HG03457 (cell line): ENCODE data around the gene NPPA.
"Not testable (repeated sequence)": the region's sequence is repeated elsewhere in the genome, so short reads cannot be mapped to it uniquely, and the experiment has no call there.

ENCODE experiments used
- ATAC-seq: cut with Tn5 transposase; IDR thresholded peaks from one replicate; pipeline ENCODE4 v1.9.1; 2021; ENCODE audit warnings: moderate number of reproducible peaks; ENCODE audit not compliant: unreplicated experiment

The NPPA gene

GRCh38 chr1:11817192-11817591 lies 30.4 kb downstream of the NPPA start:
- ATAC-seq: no peak

GRCh38 chr1:11813021-11813420 lies 34.6 kb downstream of the NPPA start:
- ATAC-seq: no peak

DNA sequence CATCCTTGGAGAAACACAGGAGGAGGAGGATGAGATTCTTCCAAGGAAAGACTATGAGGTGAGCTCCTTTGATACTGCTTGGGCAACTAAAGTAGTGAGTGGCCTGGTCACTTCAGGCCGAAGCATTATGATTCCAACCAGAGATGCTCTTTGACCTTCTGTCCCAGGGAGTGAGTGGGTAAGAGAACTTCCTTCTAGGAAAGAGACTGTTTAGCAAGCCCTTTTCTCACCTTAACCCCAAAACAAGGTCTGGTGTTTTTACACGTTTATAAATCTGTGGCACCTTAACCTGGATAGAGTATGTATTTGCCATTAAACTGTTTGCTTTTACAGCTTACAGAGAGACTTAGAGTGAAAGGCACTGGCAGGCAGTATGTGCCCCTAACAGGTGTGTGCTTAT lies 40.5 kb downstream of the NPPA start:
- no peak for ATAC-seq

GRCh38 chr1:11806307-11806936 lies 41.2 kb downstream of the NPPA start:
- ATAC-seq: peak; percentile 29

DNA sequence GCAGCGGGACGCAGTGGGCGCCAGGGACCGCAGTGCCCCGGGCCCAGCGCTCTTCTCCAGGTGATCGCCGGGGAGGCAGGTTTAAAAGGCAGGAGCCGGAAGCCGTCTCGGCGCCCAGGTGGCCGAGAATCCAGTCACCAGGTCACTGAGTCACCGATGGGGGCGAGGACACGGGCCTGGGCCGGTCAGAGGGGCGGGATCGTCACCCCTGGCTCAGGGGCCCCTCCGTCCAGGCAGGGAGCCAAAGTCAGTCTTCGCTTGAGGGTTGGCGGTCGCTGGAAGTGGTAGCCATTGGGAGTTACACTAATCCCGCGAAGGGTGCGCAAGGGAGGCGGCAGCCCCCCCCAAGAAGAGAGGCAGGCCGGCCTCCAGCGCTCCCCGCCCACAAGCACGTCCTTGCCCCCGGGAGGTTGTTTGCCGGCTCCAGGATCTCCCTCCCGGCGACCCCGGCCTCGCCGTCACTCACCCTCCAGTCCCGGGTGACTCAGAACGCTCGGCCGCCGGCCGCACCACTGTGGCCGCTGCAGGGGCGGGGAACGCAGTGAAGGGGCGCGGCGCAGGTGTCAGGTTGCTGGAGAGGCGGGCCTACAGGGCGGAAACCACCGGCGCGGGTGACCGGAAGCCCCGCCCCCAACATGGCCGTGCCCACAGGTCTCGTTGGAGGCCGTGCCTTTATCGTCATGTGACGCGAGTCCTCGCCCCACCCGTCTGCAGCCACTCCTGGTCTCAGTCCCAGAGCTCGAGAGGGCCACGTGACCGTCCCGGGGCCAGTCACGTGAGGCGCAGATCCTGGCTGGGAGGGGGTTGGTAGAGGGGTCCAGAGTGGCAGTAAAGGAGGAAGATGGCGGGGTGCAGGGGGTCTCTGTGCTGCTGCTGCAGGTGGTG lies 41.9 kb downstream of the NPPA start, which contains the start of the genes CLCN6 and MTHFR:
Gene CLCN6, plus strand, starts transcription at position 770 of the 885 bp plus-strand sequence. Its CDS starts 72 bp downstream, at position 842.
Gene MTHFR, minus strand, starts transcription at position 543 of the 885 bp plus-strand sequence. CDS start 2,848 bp downstream, outside the sequence.
- ATAC-seq: peak; percentile 69

DNA sequence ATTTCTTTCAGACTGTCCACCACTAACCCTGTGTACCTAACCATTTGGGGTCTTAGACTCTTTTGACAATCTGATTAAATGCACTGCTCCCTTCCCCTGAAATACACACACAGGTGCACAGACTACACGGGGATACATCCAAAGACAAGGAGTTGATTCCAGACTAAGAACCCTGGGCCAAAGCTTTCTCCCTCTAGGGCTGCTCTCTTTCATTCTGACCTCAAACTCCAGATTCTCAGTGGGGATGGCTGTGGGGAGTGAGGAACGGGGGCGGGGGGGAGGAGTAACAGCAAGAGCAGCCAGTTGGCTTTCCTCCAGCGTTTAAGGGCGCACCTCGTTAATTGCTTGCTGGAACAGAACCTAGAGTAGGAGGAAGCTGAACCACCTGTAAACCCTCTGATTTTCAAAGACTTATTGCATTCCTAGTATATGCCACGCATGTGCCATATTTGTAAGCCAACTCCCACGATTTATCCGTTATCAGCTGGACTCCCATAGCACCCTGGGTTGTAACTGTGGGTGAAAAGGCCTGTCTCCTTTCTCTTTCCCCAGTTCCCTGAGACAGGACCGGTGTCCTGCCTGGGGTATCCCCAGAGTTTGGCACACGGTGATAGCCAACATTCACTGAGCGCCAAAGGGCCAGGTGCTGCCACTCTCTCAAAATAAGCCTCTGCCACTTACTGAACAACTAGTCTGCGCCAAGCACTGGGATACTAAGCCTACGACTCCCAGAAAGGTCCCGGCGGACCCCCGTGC lies 42.7 kb downstream of the NPPA start:
- ATAC-seq: no peak

DNA sequence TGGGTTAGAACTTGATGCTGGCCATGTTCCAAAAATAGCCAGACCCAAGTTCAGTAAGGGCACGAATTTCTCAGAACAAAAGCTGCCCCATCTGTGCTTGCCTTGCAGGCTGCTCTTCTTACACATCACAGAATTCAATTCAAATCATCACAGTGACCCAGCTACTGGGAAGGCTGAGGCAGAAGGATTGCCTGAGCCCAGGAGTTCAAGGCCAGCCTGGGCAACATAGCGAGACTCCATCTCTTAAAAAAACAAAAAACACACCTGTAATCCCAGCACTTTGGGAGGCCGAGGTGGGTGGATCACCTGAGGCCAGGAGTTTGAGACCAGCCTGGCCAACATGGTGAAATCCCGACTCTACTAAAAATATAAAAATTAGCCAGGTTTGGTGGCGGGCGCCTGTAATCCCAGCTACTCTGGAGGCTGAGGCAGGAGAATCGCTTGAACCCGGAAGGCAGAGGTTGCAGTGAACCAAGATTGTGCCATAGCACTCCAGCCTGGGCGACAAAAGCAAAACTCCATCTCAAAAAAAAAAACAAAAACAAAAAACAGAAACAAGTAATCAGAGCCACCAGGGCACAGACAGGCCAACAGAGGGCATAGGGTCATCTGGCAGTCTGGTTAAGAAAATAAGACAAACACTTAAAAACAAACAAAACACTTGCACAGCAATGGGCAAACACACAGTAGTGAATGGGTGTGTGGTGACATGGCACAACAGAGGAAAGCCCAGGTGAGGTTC lies 43.5 kb downstream of the NPPA start:
- ATAC-seq: not testable (repeated sequence)

DNA sequence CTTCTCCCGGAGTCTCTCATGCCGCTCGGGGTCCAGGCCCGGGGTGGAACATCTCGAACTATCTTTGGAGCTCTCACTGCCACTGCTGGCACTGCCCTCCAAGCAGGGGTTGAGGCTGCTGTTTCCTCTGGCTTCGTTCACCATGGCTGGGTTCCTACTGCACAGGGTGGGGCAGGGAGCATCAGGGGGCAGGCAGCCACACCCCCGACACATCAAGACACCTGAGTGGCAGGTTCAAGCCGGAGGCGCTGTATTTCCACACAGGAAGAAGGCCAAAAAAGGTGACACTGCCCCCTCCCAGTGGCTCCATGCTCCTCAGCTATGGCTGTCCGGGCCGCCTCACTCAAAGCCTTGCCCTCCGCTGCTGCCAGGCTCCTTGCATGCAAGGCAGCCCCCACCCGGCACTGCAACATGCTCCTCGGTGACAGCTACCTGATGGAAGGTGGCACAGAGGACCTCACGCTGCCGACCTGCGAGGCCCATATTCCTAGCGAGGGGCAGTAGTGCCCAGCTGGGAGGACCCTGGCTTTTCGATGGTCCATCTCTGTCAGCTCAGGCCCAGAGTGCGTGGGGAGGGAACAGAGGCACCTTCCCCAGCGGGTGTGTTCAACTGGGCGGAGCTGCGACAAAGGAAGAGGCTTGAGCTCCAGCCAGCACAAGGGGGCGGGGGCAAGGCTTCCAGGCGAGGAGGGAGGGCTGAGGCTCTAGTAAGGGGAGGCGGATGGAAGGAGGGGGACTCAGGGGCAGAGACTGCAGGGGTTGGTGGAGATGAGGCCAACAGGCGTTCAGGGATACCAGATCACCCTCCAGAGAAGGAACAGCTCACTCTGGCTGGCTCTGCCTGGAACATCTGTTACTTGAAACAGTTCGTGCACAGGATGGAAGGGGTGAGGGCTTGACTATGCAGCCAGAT lies 44.4 kb downstream of the NPPA start:
- ATAC-seq: no peak

- no peak for ATAC-seq
Measured at GRCh38 chr1:11802616-11802972, 45.0 kb downstream of the NPPA start.

GRCh38 chr1:11800756-11801433 lies 46.7 kb downstream of the NPPA start:
- ATAC-seq: no peak

DNA sequence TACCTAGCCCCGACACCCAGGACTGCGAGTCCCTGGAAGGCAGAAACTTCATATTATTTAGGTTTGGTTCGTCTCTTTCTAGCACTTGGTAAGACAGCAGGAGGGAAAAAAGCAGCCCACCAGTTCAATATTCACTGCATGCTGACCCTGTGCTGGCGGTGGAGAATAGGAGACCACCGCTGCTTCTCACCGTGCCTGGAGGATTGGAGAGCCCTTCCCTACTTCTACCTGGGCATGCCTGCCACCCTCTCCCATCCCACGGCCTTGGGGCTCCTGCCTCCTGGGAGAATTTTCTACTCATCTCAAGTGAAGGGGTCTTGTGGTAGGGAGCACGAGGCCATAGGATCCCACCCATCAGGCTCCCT lies 47.2 kb downstream of the NPPA start:
- ATAC-seq: no peak

GRCh38 chr1:11799896-11800295 lies 47.7 kb downstream of the NPPA start:
- ATAC-seq: no peak

- no peak for ATAC-seq
Measured at GRCh38 chr1:11799099-11799498, 48.5 kb downstream of the NPPA start.

GRCh38 chr1:11797525-11798216 lies 49.9 kb downstream of the NPPA start:
- ATAC-seq: no peak

GRCh38 chr1:11796036-11796828 lies 51.4 kb downstream of the NPPA start:
- ATAC-seq: no peak
